Testis (tissue), 3 donors: ENCODE results near the gene OTC. TPM values are rescaled to one million over a fixed set of nuclear protein-coding genes. Genes with fewer than 3 reads are reported as not detected.

ENCODE experiments used
- DNase-seq: peaks from one replicate; pipeline ENCODE4 v3.0.0-alpha.2; 2019
- H3K27ac ChIP-seq, 2 donors: fragments of 200-600 bp; sonication (generic); one replicate each; pipeline ENCODE4 v1.5.1; 2019
- H3K27me3 ChIP-seq: fragments of 200-600 bp; sonication (generic); one replicate; pipeline ENCODE4 v1.5.1; 2019
- H3K36me3 ChIP-seq: fragments of 200-600 bp; sonication (generic); one replicate; pipeline ENCODE4 v1.5.1; 2017; ENCODE audit warnings: low read depth; ENCODE audit errors: missing control alignments
- H3K4me1 ChIP-seq: fragments of 200-600 bp; sonication (generic); one replicate; pipeline ENCODE4 v1.5.1; 2019
- H3K4me3 ChIP-seq, 2 donors: fragments of 200-600 bp; sonication (generic); one replicate each; pipeline ENCODE4 v1.5.1; 2017 to 2019
- H3K9me3 ChIP-seq: fragments of 200-600 bp; sonication (generic); one replicate; pipeline ENCODE4 v1.5.1; 2017
- POLR2A ChIP-seq: fragments of 450-650 bp; IDR thresholded peaks from one replicate; pipeline ENCODE4 v1.6.1; 2017; ENCODE audit warnings: antibody characterized with exemption, mild to moderate bottlenecking, moderate library complexity
- WGBS, 2 donors: methylation state at CpG; one replicate each; pipeline ENCODE4 v1.1.5; 2018; 5-methylcytosine and 5-hydroxymethylcytosine counted together
- intact Hi-C: fragments of 100-400 bp; cut with DNase I; formaldehyde crosslinking; loops from one replicate; pipeline ENCODE4 v1.15.1; 2023; ENCODE audit warnings: low total_unique reads
- polyA plus RNA-seq: library from polyadenylated mRNA; stranded (reverse); fragments of 350-450 nt; fragmentation: Illumina TruSeq; extraction: RNeasy Lipid Tissue Mini Kit (QIAGEN cat#74804); gene quantifications from one replicate; pipeline ENCODE4 v1.2.3, GENCODE V29; 2014; ENCODE audit warnings: low read depth, low replicate concordance; ENCODE audit not compliant: insufficient read depth
- total RNA-seq, 2 donors: library from RNA; depleted of rRNA; stranded (reverse); fragments of >200 nt; gene quantifications; one replicate each; pipeline ENCODE4 v1.2.3, GENCODE V29; 2016
- TF ChIP-seq, protein P1 (sequence below), 3 experiments: fragments of 450-650 bp in 2 of 3; fragments of 200-600 bp in 1 of 3; sonication (generic) in 1 of 3; IDR thresholded peaks; one replicate each; pipeline ENCODE4 v1.5.1; 2016 to 2019; ENCODE audit warnings: antibody characterized with exemption in 3 of 3, mild to moderate bottlenecking in 2 of 3, moderate library complexity in 1 of 3

Gene OTC
- total and polyA plus RNA-seq, 3 donors from 2014 or later = 0.39 to 0.68 (median 0.55) TPM

DNA sequence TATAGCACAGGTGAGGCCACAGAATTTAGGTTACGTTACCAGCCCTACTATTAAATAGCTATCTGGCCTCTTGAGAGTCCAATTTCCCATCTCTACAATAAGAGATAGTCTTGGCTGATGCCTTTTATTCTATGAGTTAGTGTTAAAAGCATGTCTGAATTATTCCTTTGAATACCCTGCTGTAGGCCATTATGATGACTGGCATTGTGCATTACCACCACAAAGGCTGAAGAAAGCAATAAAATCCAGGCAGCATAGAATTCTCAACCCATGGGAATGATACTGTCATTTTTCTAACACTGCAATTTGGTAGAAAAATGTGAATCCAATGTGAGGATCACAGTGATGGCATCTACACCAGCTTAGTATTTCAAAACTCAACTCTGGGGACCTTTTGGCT lies 51.4 kb downstream of the OTC start:
- Histone ChIP-seq H3K4me1 (no peaks in the 10 kb centered on the region), H3K9me3 (no peaks in the 10 kb centered on the region), H3K27me3 (no peaks in the 10 kb centered on the region), H3K36me3 (no peaks in the 10 kb centered on the region), H3K4me3 (no peak overlapping the region), H3K27ac (no peak overlapping the region)
- WGBS, 2 donors = 100% methylated on average over 1 of the region's 1 CpG; no CpG with 5 or more reads in 1 of the 2 donors
- intact Hi-C loops = no loop called here
- TF ChIP-seq, protein P1, sequence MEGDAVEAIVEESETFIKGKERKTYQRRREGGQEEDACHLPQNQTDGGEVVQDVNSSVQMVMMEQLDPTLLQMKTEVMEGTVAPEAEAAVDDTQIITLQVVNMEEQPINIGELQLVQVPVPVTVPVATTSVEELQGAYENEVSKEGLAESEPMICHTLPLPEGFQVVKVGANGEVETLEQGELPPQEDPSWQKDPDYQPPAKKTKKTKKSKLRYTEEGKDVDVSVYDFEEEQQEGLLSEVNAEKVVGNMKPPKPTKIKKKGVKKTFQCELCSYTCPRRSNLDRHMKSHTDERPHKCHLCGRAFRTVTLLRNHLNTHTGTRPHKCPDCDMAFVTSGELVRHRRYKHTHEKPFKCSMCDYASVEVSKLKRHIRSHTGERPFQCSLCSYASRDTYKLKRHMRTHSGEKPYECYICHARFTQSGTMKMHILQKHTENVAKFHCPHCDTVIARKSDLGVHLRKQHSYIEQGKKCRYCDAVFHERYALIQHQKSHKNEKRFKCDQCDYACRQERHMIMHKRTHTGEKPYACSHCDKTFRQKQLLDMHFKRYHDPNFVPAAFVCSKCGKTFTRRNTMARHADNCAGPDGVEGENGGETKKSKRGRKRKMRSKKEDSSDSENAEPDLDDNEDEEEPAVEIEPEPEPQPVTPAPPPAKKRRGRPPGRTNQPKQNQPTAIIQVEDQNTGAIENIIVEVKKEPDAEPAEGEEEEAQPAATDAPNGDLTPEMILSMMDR (IDR thresholded peaks at IDR 0.05) = no peak
- no peak for TF ChIP-seq POLR2A
- DNase-seq = no peak

DNA sequence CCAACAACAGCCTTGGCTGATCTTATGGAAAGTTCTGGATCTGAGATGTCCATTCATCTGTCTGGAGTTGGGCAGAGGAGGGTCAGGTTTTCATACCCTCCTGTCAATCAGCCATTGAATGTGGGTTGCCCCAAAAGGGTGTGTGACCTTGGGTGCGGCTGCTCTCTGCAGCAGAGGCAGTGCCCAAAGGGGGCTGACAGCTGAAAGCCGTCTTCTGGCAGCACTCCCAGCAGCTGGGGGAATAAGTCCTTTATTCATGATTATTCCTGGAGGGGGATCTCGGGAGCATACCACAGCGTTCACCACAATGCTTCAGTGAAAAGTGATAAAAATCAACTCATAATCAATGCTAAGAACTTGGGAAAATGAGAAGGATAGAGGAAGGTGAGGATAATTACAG lies 54.7 kb downstream of the OTC start:
- Histone ChIP-seq H3K27ac (no peak overlapping the region), H3K4me1 (no peaks in the 10 kb centered on the region), H3K9me3 (no peaks in the 10 kb centered on the region), H3K27me3 (no peaks in the 10 kb centered on the region), H3K36me3 (no peaks in the 10 kb centered on the region), H3K4me3 (no peak overlapping the region)
- no peak for TF ChIP-seq POLR2A
- TF ChIP-seq, protein P1 (IDR thresholded peaks at IDR 0.05) = no peak
- intact Hi-C loops = no loop called here
- DNase-seq = no peak
- 33 to 58% methylated on average over 1 to 4 of the region's 4 CpGs for WGBS, 2 donors

DNA sequence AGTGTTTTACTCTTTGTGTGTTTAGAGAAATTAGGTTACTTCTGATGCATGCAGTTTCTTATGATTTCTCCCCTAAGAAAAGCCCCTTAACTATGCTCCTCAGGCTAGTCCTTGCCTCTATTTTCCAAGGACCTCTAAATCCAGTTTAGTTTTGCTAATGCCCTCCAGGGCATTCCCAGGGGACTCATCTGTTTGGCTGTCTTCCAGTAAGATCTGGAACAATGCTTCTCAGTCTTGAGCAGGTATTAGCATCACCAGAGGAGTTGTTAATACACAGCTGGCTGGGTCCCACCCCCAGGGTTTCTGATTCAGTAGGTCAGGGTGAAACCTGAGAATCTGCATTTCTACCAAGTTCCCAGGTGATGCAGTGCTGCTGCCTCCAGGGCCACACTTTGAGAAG lies 56.9 kb downstream of the OTC start:
- DNase-seq = no peak
- H3K36me3 ChIP-seq = no peaks in the 10 kb centered on the region
- TF ChIP-seq POLR2A = no peak
- TF ChIP-seq, protein P1 (IDR thresholded peaks at IDR 0.05) = no peak
- H3K4me1 ChIP-seq = no peaks in the 10 kb centered on the region
- H3K4me3 ChIP-seq = no peak overlapping the region
- no peaks in the 10 kb centered on the region for H3K9me3 ChIP-seq
- intact Hi-C loops = no loop called here
- H3K27me3 ChIP-seq = no peaks in the 10 kb centered on the region
- no peak overlapping the region for H3K27ac ChIP-seq

DNA sequence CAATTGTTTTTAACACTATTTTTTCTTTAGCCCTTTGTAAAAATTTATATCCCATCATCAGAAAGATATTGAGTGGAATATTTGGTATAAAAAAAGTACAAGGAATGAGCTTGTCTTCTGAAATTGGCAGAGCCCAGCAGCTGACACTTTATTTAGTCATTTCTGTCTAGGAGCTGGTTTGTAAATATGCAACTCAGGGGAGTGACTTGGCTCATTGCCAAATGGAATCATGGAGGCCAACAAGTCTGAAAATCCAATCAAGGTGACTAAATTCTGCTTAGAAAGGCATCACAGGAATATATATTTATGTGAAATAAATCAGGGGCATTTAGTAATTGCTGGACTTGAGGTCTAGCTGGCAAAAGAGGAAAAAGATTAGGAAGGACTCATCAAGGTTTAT lies 74.4 kb downstream of the OTC start:
- Histone ChIP-seq H3K4me3 (no peak overlapping the region), H3K27me3 (no peaks in the 10 kb centered on the region), H3K36me3 (no peaks in the 10 kb centered on the region), H3K9me3 (no peaks in the 10 kb centered on the region), H3K27ac (no peak overlapping the region), H3K4me1 (no peaks in the 10 kb centered on the region)
- TF ChIP-seq, protein P1 (IDR thresholded peaks at IDR 0.05) = no peak
- no peak for TF ChIP-seq POLR2A
- no peak for DNase-seq
- intact Hi-C loops = no loop called here

DNA sequence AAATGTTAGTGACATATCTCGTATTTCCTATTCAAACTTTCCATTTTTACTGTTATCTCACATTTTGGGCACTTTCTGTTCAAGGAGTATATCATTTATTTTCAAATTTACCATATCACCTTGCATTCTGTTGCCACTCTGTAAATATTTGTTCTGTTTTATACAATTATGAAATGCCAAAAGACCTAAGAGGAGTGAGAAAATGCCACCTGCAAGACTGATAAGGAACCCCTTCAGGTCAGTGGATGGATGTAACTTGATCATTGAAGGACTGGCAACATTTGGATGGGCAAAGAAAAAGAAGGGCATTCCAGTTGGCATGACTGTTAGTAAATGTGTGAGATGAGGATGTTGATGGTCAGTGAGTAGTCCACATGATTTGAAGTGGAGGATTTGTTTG lies 79.1 kb downstream of the OTC start:
- no peak for DNase-seq
- TF ChIP-seq POLR2A = no peak
- TF ChIP-seq, protein P1 (IDR thresholded peaks at IDR 0.05) = no peak
- Histone ChIP-seq H3K36me3 (no peaks in the 10 kb centered on the region), H3K4me1 (no peaks in the 10 kb centered on the region), H3K4me3 (no peak overlapping the region), H3K9me3 (no peaks in the 10 kb centered on the region), H3K27ac (no peak overlapping the region), H3K27me3 (no peaks in the 10 kb centered on the region)
- 80 to 100% methylated on average over 1 of the region's 1 CpG for WGBS, 2 donors
- intact Hi-C loops = no loop called here
